Stomach (tissue), 9 donors: Measurements from ENCODE around the gene UBE2R2. TPM values are rescaled to one million over a fixed set of nuclear protein-coding genes. Genes with fewer than 3 reads are reported as not detected.
"Not testable (repeated sequence)": the region's sequence is repeated elsewhere in the genome, so short reads cannot be mapped to it uniquely, and the experiment has no call there.

Source experiments
- DNase-seq, 2 donors: peaks; one replicate each; pipeline versions ENCODE4 v3.0.0 to v3.0.0-alpha.2; 2013 to 2019
- H3K27ac ChIP-seq, 5 donors: fragments of 200-600 bp in 4 of 5; sonication (generic) in 4 of 5; one replicate each; pipeline ENCODE4 v1.5.1; 2013 to 2019; ENCODE audit warnings: mild to moderate bottlenecking in 1 of 5, moderate library complexity in 1 of 5
- H3K27me3 ChIP-seq, 3 donors: fragments of 200-600 bp; sonication (generic); one replicate each; pipeline ENCODE4 v1.5.1; 2017 to 2019; ENCODE audit warnings: mixed run types in 1 of 3
- H3K36me3 ChIP-seq, 4 donors: fragments of 200-600 bp; sonication (generic); 1 replicate in 3 of 4; 2 replicates in 1 of 4; pipeline ENCODE4 v1.5.1; 2016 to 2019
- H3K4me1 ChIP-seq, 4 donors: fragments of 200-600 bp; sonication (generic); one replicate each; pipeline ENCODE4 v1.5.1; 2016 to 2019
- H3K4me3 ChIP-seq, 4 donors: fragments of 200-600 bp; sonication (generic) in 3 of 4; one replicate each; pipeline ENCODE4 v1.5.1; 2016 to 2019; ENCODE audit warnings: mild to moderate bottlenecking in 1 of 4
- H3K9me3 ChIP-seq, 4 donors: fragments of 200-600 bp; sonication (generic); one replicate each; pipeline ENCODE4 v1.5.1; 2016 to 2019
- CTCF ChIP-seq, 7 experiments: fragments of 450-650 bp in 4 of 7; fragments of 200-600 bp in 3 of 7; sonication (generic) in 3 of 7; IDR thresholded peaks; one replicate each; pipeline ENCODE4 v1.5.1; 2016 to 2019; ENCODE audit warnings: antibody characterized with exemption in 7 of 7, control low read depth in 2 of 7, mild to moderate bottlenecking in 1 of 7
- EP300 ChIP-seq: sonication (generic); formaldehyde crosslinking; IDR thresholded peaks from one replicate; pipeline ENCODE4 v1.6.1; 2017; ENCODE audit warnings: antibody characterized with exemption
- POLR2A ChIP-seq, 4 donors: fragments of 450-650 bp; IDR thresholded peaks; one replicate each; pipeline ENCODE4 v1.6.1; 2016; ENCODE audit warnings: antibody characterized with exemption in 4 of 4, control low read depth in 2 of 4, mild to moderate bottlenecking in 1 of 4, moderate library complexity in 1 of 4
- POLR2AphosphoS5 ChIP-seq, 3 donors: sonication (generic); formaldehyde crosslinking; IDR thresholded peaks; one replicate each; pipeline ENCODE4 v1.6.1; 2016; ENCODE audit warnings: antibody characterized with exemption in 3 of 3
- WGBS, 5 donors: extraction: QIAGEN DNeasy Blood & Tissue Kit in 3 of 5; methylation state at CpG; one replicate each; pipeline versions ENCODE4 v1.1.5 to v1.1.7; 2013 to 2018; 5-methylcytosine and 5-hydroxymethylcytosine counted together
- intact Hi-C: fragments of 100-400 bp; cut with DNase I; formaldehyde crosslinking; loops from one replicate; pipeline ENCODE4 v1.15.1; 2023; ENCODE audit warnings: low total_unique reads
- polyA plus RNA-seq, 3 donors: library from polyadenylated mRNA; stranded (reverse); fragments of 200-250 nt; gene quantifications; one replicate each; pipeline ENCODE4 v1.2.3, GENCODE V29; 2013
- total RNA-seq, 5 donors: library from RNA; depleted of rRNA; stranded (reverse); fragments of >200 nt; gene quantifications; one replicate each; pipeline versions ENCODE4 v1.1.0 to v1.2.3, GENCODE V29; 2014 to 2016
- donor health status: healthy with polysubstance abuse.
- donor health status: Bipolar disorder and iron deficiency.
- donor health status: healthy.

UBE2R2 gene
- total and polyA plus RNA-seq, 8 donors = 6.4 to 117 (median 23.9) TPM

GRCh38 chr9:33798545-33798944 lies 18.4 kb upstream of the UBE2R2 start:
- H3K27me3 ChIP-seq = peaks cover 0 to 9% (median 0%) of the 10 kb centered on the region in 3 donors
- intact Hi-C loops = no loop called here
- H3K36me3 ChIP-seq = no peaks in the 10 kb centered on the region
- no peak overlapping the region for H3K4me3 ChIP-seq
- 81 to 89% (median 87%) methylated on average over 10 of the region's 10 CpGs for WGBS, 5 donors
- DNase-seq = no peak
- H3K4me1 ChIP-seq = no peaks in the 10 kb centered on the region
- H3K27ac ChIP-seq = no peak overlapping the region
- H3K9me3 ChIP-seq = peaks cover 0 to 9% (median 0%) of the 10 kb centered on the region in 4 donors
- no peak for TF ChIP-seq POLR2A (IDR thresholded peaks at IDR 0.05)
- no peak for TF ChIP-seq EP300
- TF ChIP-seq POLR2AphosphoS5 (IDR thresholded peaks at IDR 0.05) = no peak
- no peak for TF ChIP-seq CTCF (IDR thresholded peaks at IDR 0.05)

GRCh38 chr9:33799928-33800704 lies 16.8 kb upstream of the UBE2R2 start:
- no peak for TF ChIP-seq POLR2A (IDR thresholded peaks at IDR 0.05)
- no peak for TF ChIP-seq EP300
- no peak for TF ChIP-seq POLR2AphosphoS5 (IDR thresholded peaks at IDR 0.05)
- TF ChIP-seq CTCF (IDR thresholded peaks at IDR 0.05) = no peak
- H3K27me3 ChIP-seq = peaks cover 0 to 9% (median 0%) of the 10 kb centered on the region in 3 donors
- no peak overlapping the region for H3K27ac ChIP-seq
- intact Hi-C loops = no loop called here
- H3K9me3 ChIP-seq = peaks cover 0 to 9% (median 0%) of the 10 kb centered on the region in 4 donors
- no peak for DNase-seq
- no peaks in the 10 kb centered on the region for H3K4me1 ChIP-seq
- H3K4me3 ChIP-seq = no peak overlapping the region
- H3K36me3 ChIP-seq = no peaks in the 10 kb centered on the region
- 67 to 83% (median 73%) methylated on average over 9 of the region's 9 CpGs for WGBS, 5 donors

- Histone ChIP-seq H3K4me1 (no peaks in the 10 kb centered on the region), H3K9me3 (peaks cover 0 to 9% (median 0%) of the 10 kb centered on the region in 4 donors), H3K4me3 (no peak overlapping the region), H3K27ac (no peak overlapping the region), H3K36me3 (no peaks in the 10 kb centered on the region), H3K27me3 (peaks cover 0 to 8% (median 0%) of the 10 kb centered on the region in 3 donors)
- 56 to 84% (median 75%) methylated on average over 2 of the region's 2 CpGs for WGBS, 5 donors
- intact Hi-C loops = no loop called here
- DNase-seq = no peak
- TF ChIP-seq POLR2AphosphoS5 (IDR thresholded peaks at IDR 0.05) = no peak
- TF ChIP-seq POLR2A (IDR thresholded peaks at IDR 0.05) = no peak
- TF ChIP-seq EP300 = no peak
- no peak for TF ChIP-seq CTCF (IDR thresholded peaks at IDR 0.05)
These were observed 16.1 kb upstream of the UBE2R2 start for GRCh38 chr9:33800886-33801285.

GRCh38 chr9:33801943-33802500 lies 14.9 kb upstream of the UBE2R2 start:
- H3K4me1 ChIP-seq, H3K27me3 ChIP-seq, H3K27ac ChIP-seq, DNase-seq, H3K36me3 ChIP-seq, H3K4me3 ChIP-seq, intact Hi-C loops, H3K9me3 ChIP-seq: not testable (repeated sequence)
- WGBS, 5 donors = 88 to 98% (median 94%) methylated on average over 2 of the region's 2 CpGs

GRCh38 chr9:33804196-33804595 lies 12.8 kb upstream of the UBE2R2 start:
- H3K27me3 ChIP-seq, DNase-seq, intact Hi-C loops, H3K9me3 ChIP-seq, H3K4me1 ChIP-seq, H3K4me3 ChIP-seq, H3K27ac ChIP-seq, H3K36me3 ChIP-seq: not testable (repeated sequence)
- 78 to 88% (median 82%) methylated on average over 3 of the region's 3 CpGs for WGBS, 5 donors

GRCh38 chr9:33807156-33807555 lies 9.8 kb upstream of the UBE2R2 start:
- peak; percentile 30 to 65 for DNase-seq
- H3K9me3 ChIP-seq, intact Hi-C loops: not testable (repeated sequence)

GRCh38 chr9:33808979-33809322 lies 8.0 kb upstream of the UBE2R2 start:
- intact Hi-C loops, H3K27me3 ChIP-seq, DNase-seq, H3K27ac ChIP-seq, H3K9me3 ChIP-seq, H3K36me3 ChIP-seq, H3K4me3 ChIP-seq: not testable (repeated sequence)
- H3K4me1 ChIP-seq = peaks cover 0 to 12% (median 5%) of the 10 kb centered on the region in 4 donors
- 50 to 74% (median 67%) methylated on average over 1 of the region's 1 CpG for WGBS, 5 donors

More at GRCh38 chr9:33807156-33807555, 9.8 kb upstream of the UBE2R2 start:
- H3K27me3 ChIP-seq, H3K36me3 ChIP-seq, H3K4me3 ChIP-seq, H3K4me1 ChIP-seq: not testable (repeated sequence)
- 45 to 70% (median 58%) methylated on average over 2 of the region's 2 CpGs for WGBS, 5 donors
- peak overlapping the region in 1 of 5 donors; percentile 8 for H3K27ac ChIP-seq
